Measurements from ENCODE around the gene MACROD2.

Gene MACROD2

DNA sequence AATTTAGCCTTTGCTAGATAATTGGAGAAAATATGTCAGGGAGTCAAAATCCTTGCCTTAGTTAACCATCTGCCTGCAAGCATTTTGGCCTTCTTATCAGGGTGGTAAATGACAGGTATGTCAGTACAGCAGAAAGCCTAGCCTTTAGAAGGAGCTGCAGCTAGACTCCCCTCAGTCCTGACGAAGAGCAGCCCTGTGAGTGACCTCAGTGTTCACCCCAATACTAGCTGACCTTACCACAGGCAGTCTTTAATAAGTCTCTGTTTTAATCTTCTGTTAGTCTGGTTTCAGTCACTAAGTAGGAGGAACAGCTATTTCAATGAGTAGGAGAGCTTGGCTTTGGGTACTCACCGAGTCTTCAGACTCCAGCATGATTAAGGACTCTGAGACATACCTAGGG, 682.1 kb downstream of the MACROD2 start:
- no peak for DNase-seq

DNA sequence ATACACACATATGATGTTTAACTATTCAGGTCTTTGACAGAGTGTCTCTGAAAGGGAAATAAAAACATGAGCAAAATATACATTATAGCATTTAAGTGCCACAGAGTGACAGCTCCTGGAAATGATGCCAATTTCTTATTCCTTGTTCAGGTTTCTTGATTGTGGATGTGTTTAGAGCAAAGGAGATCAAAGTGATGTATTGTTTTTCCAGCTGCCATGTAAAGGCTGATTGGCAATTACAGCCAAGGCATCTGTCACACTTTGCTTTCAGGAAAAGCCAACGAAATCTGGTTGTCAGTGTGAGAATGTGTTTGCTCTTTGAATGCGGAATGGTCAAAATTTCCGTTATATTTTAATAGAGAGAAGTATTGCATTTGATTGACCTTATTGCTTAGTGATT, 689.9 kb downstream of the MACROD2 start:
- DNase-seq = no peak

DNA sequence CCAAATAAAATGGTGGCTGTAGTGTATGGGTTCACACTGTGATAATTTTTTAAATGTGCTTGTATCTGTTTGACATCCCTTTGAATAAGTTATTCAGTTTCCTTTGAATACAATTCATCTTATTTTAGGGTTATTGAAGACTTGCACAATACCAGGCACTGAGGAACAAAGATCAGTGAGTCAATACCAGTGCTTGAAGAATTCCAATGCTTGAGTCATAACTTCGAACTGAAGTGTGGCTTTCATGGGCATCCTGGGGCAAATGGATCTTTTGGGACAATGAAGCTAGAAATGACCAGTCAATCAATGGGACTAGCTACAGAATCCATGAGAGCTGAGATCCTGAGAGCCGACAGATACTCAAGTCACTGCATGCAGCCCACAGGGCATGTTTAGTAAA, 692.0 kb downstream of the MACROD2 start:
- no peak for DNase-seq

DNA sequence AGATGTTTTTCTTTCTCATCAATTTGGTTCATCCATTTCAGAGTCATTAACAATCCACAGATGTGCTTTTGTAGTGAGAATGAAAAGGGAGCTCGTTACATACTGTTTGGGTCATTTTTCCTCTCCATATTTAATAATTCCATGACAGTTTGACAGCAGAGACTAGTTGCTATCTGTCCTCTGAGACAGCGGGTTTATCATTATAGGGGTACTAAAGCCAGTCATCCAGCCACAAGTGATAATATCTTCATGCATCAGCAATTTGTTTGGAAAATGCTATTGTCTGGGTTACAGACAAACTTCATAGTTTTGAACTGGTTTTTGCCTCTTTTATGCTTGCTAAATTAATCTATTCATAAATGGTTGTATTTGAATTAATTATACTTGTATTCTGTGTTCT, 692.7 kb downstream of the MACROD2 start:
- no peak for DNase-seq

DNA sequence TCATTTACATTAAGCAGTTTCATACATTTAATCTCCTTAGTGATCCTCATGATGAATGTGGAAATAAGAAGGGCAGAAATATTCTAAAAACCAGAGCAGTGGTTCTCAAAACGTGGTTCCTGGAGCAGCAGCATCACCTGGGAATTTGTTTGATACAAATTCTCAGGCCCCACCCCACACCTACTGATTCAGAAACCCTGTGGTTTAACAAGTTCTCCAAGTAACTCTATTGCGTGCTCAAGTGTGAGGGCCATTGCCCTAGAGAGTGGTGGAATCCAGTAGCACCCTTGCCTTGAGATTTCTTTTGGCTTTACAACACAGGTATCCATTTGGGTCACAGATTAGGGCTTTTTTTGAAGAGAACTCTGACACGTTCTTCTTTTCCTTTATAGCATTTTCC, 696.7 kb downstream of the MACROD2 start:
- no peak for DNase-seq

DNA sequence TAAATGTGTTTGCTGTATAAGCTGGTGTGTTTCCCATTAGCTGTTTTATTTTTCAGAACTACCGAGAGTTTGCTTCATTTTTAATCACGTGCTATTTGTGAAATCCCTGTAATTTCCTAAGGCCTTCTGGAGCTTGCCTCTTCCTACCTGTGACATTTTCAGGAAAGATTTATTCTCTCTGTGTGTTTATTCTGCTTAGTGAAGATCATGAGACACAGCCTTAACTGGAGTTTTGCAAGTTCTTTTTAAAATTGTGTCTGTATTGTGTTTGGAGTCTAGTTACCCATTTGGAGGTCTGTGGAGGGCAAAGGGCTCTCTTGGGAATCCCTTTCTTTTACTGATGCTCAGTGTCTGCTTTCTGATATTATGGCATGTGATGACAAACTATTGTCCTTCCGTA, 701.2 kb downstream of the MACROD2 start:
- DNase-seq = no peak

DNA sequence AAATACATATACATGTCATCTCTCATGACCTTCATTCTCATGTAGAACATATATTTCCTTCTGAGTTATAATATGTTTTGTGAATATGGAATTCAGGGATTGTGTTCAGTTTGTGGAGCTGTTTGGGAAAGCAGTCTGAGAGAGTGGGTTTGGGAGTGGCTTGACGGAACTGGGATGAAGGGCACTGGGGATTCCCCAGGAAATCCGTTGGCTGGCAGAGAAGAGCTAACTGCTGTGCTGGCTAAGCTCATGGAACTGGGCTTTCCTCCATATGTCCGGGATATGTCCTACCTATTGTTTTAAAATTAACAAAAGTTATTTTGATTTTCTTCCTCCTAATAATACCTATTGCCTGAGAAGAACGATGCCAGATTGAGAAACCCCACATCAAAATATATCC, 701.6 kb downstream of the MACROD2 start:
- DNase-seq = no peak

DNA sequence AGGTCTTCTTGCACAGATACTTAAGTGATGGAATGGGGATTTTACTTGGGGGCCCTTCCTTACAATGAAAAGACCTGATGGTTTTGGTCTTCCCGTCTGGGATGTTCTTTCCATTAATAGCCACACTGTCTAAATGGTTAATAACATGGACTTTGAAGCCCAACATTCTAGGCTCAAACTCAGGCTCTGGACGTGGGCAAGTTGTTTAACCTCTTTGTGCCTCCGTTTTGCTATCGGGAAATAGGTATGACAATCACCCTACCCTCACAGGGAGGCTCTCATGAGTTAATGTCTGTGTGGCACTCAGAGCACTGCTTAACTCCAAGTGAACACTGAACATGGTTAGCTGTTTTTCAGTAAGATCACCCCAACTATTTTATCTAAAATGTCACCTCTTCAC, 702.8 kb downstream of the MACROD2 start:
- no peak for DNase-seq

DNA sequence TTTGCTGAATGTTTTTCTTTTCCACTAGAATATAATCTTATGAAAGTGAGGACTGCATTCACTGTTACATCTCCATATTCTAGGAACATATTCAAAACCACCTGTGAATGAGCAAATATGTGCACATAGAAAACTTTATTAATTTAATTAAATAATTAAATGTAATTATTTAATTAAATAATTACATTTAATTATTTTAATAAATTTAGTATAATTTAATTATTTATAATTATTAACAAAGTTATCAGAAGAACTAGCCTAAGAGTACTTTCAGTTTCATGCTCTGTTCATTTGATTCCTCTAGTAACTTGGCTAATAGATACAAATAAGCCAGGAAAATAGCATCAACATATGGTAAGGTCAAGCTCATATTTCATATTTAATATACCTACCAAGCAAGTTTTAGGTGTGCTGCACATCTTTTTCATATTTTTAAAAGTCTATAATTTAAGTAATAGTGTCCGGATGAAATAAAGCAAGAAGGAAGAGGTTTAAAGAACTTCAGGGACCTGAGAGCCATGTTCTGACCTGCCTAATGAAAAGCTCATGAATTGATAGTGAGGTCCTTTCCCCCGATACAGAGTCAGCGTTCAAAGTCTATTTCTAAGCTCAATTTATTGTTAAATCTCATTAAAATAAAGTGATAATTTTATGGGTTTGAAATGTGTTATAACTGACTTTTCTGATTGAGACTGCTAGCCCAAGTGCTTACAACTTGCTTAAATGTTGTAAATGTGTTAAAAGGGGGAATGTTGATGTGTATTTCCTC, 703.5 kb downstream of the MACROD2 start:
- no peak for DNase-seq

DNA sequence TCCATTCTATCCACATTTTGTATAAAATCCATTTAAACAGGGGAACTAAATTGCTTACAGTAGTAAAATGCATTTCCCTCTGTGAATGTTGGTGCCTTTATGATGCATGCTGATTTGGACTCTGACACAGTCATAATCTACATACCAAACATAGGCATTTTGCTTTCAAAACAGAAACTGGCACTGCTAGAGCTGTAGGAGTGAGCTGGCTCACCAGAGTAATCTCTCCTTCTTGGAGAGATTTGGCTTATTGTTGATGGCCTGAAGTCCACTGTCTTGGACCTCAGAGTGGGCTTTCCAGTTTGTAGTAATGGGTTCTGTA, 705.3 kb downstream of the MACROD2 start:
- DNase-seq = no peak

DNA sequence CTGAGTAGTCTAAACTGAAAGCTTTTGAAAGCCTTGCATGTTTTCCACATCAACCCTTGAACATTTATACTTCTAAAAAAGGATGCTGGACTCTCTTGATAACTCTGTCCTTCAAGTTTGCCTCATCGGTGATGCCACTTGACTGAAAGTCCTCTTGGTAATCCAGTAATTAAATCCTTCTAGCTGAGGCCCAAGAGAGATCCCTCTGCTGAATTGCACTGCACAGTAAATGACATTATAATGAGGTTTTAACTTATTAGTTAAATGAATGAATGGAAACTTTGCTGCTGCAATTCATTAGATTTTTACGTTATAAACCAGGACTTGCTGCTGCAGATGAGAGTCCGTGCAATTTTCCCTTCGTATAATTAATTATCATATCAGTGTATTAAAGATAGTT, 706.0 kb downstream of the MACROD2 start:
- no peak for DNase-seq

DNA sequence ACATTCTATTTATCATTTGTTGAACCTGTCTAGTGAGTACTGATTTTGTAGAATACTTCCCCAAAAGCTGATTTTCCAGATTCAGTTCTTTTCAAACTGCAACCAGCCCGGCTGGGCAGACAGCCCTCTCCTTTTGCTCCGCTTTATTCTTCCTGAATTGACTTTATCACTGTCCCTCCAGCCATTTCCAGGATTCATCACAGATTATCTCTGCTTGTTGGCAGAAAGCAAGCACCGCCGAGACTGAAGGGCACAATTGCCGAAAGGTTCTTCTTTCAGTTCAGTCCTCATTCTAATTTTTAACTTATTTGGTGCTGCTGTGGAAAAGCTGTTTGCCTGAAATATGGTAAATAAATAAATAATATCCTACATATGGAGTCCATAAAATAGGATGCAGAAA, 711.2 kb downstream of the MACROD2 start:
- DNase-seq = no peak

DNA sequence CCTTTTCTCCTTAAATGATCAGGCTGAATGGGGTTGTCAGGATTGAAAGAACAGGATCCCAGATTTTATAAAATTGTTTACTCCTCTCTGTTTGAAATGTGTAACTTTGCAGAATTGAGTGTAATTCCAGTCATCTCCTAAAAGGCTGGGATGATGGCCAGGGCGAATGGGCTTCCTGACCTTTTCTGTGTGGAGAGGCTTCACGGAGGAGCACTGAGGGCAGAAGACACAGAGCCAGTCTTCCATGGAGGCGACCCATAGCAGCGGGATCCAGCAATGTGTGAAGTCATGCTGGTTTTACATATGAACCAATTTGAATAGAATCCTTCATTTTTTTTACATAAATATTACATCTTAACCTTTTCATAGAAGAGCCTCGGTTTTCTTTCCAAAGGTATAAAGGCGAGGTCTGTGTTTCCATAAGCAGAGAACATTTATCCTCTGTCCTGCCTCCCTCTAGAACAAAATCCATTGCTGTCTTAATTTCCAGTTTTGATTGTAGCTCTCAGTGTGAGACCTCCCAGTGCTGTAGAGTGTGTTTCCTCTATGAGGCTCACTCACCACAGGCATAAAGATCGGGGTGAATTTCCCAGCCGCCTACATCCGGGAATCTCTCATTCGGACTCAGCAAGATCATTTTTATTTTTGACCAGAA, 711.8 kb downstream of the MACROD2 start:
- DNase-seq = no peak

DNA sequence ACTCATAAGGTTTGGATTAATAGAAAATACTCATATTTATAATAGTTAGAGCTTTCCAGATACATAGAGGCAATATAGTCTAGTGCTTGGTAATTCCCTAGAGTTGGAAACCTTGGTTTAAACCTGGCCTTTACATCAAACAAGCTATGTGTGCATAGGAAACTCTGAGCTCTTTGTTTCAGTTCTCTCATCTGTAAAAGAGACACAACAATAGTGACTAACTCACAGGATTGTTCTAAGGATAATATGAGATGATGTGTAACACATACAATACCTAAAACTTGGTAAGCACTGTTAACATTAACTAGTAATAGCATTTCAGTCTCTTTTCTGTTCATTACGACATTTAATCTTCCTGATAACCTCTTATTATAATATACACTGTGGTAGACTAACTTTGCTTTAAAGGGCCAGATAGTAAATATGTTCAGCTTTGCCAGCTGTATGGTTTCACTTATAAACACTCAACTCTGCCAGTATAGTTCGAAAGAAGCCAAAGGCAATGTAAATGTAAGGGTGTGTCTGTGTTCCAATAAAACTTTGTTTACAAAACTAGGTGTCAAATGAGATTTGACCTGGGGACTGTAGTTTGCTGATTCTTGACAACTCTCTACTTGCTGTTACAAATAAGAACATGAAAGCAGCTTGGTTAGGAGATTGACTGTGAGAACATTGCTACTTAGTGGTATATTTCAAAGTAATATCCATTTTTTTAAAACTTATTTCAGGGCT, 712.7 kb downstream of the MACROD2 start:
- DNase-seq = no peak

DNA sequence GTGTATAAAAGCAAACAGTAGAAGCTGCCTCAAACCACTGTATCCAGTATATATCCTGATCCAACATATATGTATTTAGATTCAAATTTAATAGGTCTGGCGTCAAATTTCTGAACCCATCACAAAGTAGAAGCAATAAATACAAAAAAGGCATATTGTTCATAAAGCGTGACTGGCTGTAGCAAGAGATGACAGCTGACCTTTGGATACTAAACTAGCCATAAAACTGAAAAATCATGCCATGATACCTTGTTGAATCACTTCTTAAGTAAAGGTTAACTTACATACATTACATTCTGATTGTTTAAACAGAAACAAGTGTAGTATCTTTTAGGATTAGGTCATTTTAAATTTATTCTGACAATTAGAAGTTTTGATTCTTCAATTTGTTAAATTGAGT, 714.1 kb downstream of the MACROD2 start:
- no peak for DNase-seq

DNA sequence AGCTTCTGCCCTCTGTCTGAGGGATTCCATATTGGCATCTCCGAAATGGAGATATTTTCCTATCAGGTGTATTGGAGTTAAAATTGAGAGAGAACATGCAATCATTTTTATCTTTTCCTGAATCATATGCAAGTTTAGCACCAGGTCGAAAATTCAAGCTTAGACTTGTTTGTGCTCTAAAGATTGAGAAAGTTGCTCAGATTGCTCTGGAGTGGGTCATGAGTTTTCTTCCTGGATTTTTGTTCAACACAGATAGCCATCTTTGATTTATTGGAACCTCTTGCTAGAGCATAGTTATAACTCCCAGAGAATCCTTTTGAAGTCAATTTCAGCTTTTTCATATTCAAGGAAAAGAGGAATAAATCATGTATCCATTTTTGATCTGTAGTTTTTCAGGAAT, 715.6 kb downstream of the MACROD2 start:
- DNase-seq = no peak

DNA sequence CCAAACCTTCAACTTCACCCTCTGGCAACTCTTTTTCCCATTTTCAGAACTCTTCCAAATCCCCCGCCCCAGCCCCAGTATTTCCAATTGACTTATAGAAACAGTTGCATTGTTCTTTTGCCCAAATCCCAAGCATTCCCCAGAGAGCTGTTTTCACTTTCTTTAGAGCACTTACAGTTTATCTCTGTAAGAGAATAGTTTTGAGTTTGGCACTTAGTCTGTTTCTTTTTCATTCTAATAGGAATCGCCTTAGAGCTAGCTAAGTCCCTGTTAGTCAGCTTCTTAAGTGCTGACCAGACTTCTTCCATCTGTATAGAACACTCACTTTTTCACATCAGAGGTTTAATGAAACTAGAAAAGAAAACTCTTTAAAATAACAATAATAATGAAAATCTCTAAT, 716.3 kb downstream of the MACROD2 start:
- DNase-seq = no peak

DNA sequence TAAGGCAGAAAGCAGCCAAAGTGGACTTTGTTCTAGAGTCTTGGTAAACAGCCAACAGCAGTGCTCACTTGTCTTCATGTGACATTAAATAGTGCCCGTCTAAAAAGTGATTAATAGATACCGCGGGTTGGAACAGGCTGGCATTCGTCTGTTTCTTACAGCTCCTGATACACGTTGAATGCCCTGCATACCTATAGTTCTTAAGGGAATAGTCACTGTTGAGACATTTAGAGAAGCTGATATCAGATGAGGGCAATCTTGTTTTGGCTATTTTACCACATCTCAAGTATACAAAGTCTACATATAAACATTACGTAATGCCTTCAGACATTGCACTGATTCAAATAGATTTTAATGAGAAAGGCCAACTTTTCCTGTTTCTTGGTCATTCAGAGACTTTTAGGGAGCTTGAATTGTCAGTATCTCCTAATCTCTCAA, 717.0 kb downstream of the MACROD2 start:
- no peak for DNase-seq

DNA sequence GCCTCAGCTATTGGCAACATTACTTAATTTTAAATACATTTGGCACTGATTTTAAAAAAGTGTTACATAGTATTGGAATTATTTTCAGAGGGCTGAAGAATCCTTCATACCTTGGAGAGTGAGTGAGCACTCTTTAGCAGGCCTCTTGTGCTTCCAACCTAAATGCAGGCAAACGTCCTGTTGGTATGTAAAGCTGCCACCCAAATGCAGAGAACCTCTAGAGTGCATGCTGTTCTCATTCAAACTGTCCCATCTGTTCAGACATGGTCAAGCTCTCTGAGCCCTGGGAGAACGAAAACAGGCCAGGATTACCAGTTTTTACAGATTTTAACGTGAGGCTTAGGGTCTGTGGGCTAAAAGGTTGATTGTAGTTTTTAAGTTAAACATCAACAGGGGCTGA, 720.1 kb downstream of the MACROD2 start:
- no peak for DNase-seq

DNA sequence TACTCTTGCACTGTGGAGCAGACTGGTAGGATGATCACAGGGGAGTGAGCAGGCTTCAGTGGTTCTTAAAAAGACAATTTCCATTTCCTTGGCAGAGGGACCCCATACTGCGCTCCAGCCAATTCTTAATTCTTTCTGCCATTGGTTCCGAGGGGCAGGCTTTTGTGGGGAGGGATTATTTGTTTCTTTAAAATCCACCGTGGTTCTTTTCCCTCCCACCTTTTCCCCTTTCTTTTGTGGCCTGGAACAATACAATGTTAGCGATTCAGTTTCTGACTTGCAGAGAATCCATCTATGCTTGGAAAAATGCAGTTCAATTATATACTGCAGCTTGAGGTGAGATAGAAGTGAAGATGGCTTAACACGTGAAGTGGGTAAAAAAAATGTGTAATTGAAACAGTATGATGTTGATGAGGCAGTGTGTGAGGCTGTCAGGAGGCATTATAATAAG, 721.1 kb downstream of the MACROD2 start:
- no peak for DNase-seq

DNA sequence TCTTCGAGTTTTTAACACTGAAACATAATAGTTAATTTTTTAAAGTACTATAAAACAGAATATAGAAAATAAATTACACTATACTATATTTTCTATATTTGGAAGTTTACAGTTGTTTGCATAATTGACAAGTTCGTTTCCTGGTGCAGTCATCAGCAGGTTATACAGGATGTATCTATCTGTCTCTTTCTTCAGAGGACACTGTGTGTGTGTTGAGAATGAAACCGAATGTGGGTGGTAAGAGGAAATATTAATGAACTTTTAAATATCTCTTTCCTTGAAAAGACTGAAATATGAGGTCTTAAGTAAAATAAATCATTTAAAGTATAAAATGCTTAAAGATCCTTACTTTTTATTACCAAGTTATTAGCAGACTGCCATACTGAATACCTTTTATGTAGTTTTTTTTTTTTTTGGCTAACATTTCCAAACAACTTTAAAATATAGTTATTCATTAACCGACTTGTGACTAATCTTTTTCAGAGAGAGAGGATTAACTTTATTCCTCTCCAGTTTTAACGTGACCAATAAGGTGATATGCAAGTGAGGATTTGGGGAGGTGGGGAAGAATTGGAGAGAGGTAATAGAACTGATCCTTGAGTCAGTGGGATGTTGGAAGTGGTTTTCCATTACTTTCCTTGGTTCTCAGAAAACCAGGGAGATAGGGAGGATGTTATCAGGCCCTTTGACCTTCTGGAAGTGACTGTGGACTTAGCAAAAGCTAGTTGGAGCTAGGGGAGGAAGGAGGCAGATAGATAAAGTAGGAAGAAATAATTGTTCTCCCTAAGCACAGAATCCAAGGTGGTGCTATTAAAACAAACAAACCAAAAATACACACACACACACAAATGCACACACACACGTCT, 722.1 kb downstream of the MACROD2 start:
- no peak for DNase-seq

DNA sequence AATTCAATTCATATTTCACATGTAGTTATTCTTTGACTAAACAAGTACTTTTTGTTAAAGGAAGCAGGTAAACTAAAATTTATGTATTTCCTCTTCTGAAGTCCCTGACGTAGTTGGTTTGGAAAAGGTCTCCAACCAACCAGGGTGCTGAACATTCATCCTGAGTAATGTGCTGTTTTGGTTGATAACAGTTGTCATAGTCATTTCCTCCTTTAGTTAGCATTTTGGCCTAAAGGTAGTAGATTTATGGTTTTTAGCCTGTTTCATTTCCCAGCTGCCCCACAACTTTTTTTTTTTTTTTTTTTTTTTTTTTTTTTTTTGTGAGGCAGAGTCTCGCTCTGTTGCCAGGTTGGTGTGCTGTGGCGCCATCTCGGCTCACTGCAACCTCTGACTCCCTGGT, 724.9 kb downstream of the MACROD2 start:
- DNase-seq = no peak

DNA sequence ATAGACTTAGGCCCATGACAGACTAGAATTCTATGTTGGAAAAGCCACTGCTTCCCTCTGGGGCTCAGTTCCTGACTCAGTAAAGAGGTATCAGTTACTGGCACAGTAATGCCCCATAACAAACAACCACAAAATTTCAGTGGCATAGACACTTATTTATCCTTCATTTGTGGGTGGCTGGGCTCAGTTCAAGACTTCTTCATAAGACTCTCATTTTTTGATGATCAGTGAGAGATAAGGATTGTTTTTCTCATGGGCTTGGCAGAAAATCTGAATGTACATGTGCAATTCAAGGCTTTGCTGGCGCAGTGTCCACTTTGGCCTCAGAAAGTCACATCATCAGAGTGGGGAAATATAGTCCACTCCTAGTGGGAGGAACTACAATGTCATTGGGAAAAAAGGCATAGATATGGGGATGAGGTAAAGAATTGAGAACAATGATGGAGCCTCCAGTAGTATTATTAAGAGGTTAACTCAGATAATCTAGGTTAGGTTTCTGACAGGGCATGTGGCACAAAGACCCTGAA, 726.7 kb downstream of the MACROD2 start:
- no peak for DNase-seq

Measured in right forelimb (tissue), 1 donor.